Spleen (tissue), 11 donors: ENCODE measurements around the gene FBXO38. TPM values are rescaled to one million over a fixed set of nuclear protein-coding genes. Genes with fewer than 3 reads are reported as not detected.
A peak's percentile ranks its signal among the peaks of the same experiment; 100 is the strongest.
"Not testable (repeated sequence)": the region's sequence is repeated elsewhere in the genome, so short reads cannot be mapped to it uniquely, and the experiment has no call there.

Experiments used
- DNase-seq: peaks from one replicate; pipeline ENCODE4 v3.0.0-alpha.2; 2020
- H3K27ac ChIP-seq, 8 donors: fragments of 200-600 bp; sonication (generic) in 7 of 8; 1 replicate in 4 of 8; 2 replicates in 4 of 8; pipeline versions ENCODE4 v1.5.0 to v1.8.0; 2016 to 2021; ENCODE audit warnings: inconsistent platforms in 4 of 8, mild to moderate bottlenecking in 4 of 8, moderate library complexity in 1 of 8
- H3K27me3 ChIP-seq, 7 donors: fragments of 200-600 bp; sonication (generic) in 6 of 7; replicated peaks in 1 of 7; 1 replicate in 4 of 7; 2 replicates in 3 of 7; pipeline versions ENCODE4 v1.5.0 to v1.8.0; 2016 to 2021; ENCODE audit warnings: inconsistent platforms in 3 of 7, mild to moderate bottlenecking in 1 of 7
- H3K36me3 ChIP-seq, 6 donors: fragments of 200-600 bp; sonication (generic) in 5 of 6; 1 replicate in 4 of 6; 2 replicates in 2 of 6; pipeline versions ENCODE4 v1.5.0 to v1.8.0; 2016 to 2021; ENCODE audit warnings: inconsistent platforms in 2 of 6
- H3K4me1 ChIP-seq, 6 donors: fragments of 200-600 bp; sonication (generic) in 5 of 6; 1 replicate in 3 of 6; 2 replicates in 3 of 6; pipeline versions ENCODE4 v1.5.0 to v1.8.0; 2016 to 2021; ENCODE audit warnings: inconsistent platforms in 3 of 6
- H3K4me3 ChIP-seq, 8 donors: fragments of 200-600 bp; sonication (generic) in 7 of 8; 1 replicate in 4 of 8; 2 replicates in 4 of 8; pipeline versions ENCODE4 v1.5.0 to v1.8.0; 2016 to 2021; ENCODE audit warnings: inconsistent platforms in 4 of 8, mild to moderate bottlenecking in 4 of 8, moderate library complexity in 2 of 8
- H3K9me3 ChIP-seq, 8 donors: fragments of 200-600 bp; sonication (generic) in 7 of 8; 1 replicate in 4 of 8; 2 replicates in 4 of 8; pipeline versions ENCODE4 v1.5.0 to v1.8.0; 2016 to 2021; ENCODE audit warnings: inconsistent platforms in 4 of 8
- POLR2A ChIP-seq, 3 donors: fragments of 450-650 bp; IDR thresholded peaks; one replicate each; pipeline ENCODE4 v1.5.1; 2017; ENCODE audit warnings: antibody characterized with exemption in 3 of 3, mild to moderate bottlenecking in 1 of 3
- POLR2AphosphoS5 ChIP-seq, 3 donors: sonication (generic); formaldehyde crosslinking; IDR thresholded peaks; one replicate each; pipeline ENCODE4 v1.5.1; 2017; ENCODE audit warnings: antibody characterized with exemption in 3 of 3
- WGBS, 5 donors: extraction: QIAGEN DNeasy Blood & Tissue Kit in 3 of 5; methylation state at CpG; one replicate each; pipeline versions ENCODE4 v1.1.5 to v1.1.7; 2013 to 2018; 5-methylcytosine and 5-hydroxymethylcytosine counted together
- intact Hi-C: fragments of 100-400 bp; cut with DNase I; formaldehyde crosslinking; loops from one replicate; pipeline ENCODE4 v1.15.0; 2023; ENCODE audit warnings: low total_unique reads
- polyA plus RNA-seq, 3 donors: library from polyadenylated mRNA; stranded (reverse); fragments of 200-250 nt; gene quantifications; one replicate each; pipeline ENCODE4 v1.2.1, GENCODE V29; 2013
- total RNA-seq, 7 donors: library from RNA; depleted of rRNA in 3 of 7; stranded (reverse); fragments of >200 nt in 3 of 7; fragmentation: NEBNext Ultra II Directional in 4 of 7; extraction: Animal tissue kit (Norgen Biotek cat#: 25700) in 4 of 7; gene quantifications; one replicate each; pipeline versions ENCODE4 v1.1.0 to v1.2.1, GENCODE V29; 2016 to 2021
- TF ChIP-seq, protein P1 (sequence below), 11 experiments: fragments of 200-600 bp in 7 of 11; fragments of 450-650 bp in 4 of 11; sonication (generic) in 4 of 11; IDR thresholded peaks in 8 of 11; conservative IDR thresholded peaks in 3 of 11; 1 replicate in 7 of 11; 2 replicates in 4 of 11; pipeline versions ENCODE4 v1.4.0 to v1.8.0; 2016 to 2021; ENCODE audit warnings: antibody characterized with exemption in 11 of 11, inconsistent platforms in 4 of 11, mild to moderate bottlenecking in 1 of 11
- donor health status: healthy with polysubstance abuse.
- donor health status: DM: no; HTN: no; CAD: no; lungs with moderate emphysema.
- donor health status: DM: no; HTN: no; CAD: no.
- donor health status: Bipolar disorder and iron deficiency.
- donor health status: healthy.
- donor health status: DM: no; HTN: no; CAD: no.
- donor health status: DM: yes; HTN: yes; CAD: no.

The FBXO38 gene
- total and polyA plus RNA-seq, 10 donors: 14.3 to 119 (median 66.3) TPM

DNA sequence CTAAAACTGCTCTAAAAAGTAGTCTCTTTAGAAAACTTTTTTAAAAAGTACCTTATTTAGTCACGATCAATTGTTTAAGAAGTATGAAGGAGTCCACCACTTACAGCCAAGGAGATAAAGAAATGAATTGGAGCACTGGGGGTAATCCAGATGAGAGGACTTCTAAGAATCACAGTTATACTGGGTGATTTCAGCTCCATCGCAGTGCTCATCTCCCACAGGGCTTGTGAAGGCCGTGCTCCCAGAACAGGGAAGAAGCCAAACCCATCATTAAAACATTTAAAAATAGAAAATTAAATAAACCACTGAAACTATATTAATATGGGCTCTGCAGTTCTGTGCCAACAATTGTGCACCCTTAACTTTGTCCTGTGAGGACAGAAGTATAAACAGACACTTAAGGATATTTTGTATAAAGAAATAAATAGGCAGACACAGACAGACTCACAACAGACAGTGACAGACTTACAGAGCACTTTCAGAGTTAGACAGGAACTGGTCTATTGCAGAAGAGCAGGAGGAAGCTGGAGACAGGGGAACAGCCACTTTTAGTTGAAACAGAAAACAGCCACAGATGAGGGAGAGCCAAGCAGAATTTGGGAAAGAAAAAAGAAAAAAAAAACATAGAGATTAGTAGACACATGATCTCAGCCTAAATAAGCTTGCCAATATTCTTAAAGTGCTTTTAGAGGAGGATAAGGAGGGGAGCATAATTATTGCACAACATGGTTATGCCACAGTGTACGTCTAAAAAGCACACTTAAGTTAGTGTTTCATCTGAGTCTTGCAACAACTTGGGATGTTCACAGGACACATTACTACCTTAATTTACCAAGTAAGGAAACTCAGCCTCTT, 81.8 kb downstream of the FBXO38 start:
- DNase-seq: no peak
- Histone ChIP-seq H3K4me3 (no peak overlapping the region), H3K27me3 (no peaks in the 10 kb centered on the region), H3K36me3 (no peaks in the 10 kb centered on the region), H3K4me1 (peaks cover 0 to 9% (median 0%) of the 10 kb centered on the region in 6 donors), H3K27ac (peak overlapping the region in 2 of 8 donors; percentile 29 to 48), H3K9me3 (no peaks in the 10 kb centered on the region)
- TF ChIP-seq, protein P1, sequence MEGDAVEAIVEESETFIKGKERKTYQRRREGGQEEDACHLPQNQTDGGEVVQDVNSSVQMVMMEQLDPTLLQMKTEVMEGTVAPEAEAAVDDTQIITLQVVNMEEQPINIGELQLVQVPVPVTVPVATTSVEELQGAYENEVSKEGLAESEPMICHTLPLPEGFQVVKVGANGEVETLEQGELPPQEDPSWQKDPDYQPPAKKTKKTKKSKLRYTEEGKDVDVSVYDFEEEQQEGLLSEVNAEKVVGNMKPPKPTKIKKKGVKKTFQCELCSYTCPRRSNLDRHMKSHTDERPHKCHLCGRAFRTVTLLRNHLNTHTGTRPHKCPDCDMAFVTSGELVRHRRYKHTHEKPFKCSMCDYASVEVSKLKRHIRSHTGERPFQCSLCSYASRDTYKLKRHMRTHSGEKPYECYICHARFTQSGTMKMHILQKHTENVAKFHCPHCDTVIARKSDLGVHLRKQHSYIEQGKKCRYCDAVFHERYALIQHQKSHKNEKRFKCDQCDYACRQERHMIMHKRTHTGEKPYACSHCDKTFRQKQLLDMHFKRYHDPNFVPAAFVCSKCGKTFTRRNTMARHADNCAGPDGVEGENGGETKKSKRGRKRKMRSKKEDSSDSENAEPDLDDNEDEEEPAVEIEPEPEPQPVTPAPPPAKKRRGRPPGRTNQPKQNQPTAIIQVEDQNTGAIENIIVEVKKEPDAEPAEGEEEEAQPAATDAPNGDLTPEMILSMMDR (IDR thresholded peaks at IDR 0.05 in 8 of 11, conservative IDR thresholded peaks at IDR 0.05 in 3 of 11): no peak
- TF ChIP-seq POLR2AphosphoS5 (IDR thresholded peaks at IDR 0.05): no peak
- no peak for TF ChIP-seq POLR2A (IDR thresholded peaks at IDR 0.05)
- WGBS, 5 donors: 57 to 83% (median 67%) methylated on average over 4 of the region's 4 CpGs
- intact Hi-C loops: no loop called here

DNA sequence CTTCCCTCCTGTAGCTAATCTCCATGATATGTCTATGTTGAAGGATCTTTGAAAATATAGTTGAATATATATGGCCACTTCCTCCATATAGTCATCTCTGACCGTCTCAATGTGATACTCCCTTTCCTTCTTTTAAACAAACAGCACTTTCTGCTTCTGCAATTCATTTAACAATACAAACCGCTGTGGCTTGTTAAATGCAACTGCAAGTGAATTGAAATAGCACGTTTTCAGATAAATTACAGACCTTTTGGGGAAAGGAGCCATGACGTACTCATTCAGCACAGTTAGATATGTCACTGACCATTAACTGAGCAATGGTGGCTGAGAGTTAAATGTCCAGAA, 82.5 kb downstream of the FBXO38 start:
- Histone ChIP-seq H3K9me3 (no peaks in the 10 kb centered on the region), H3K4me3 (no peak overlapping the region), H3K36me3 (no peaks in the 10 kb centered on the region), H3K27me3 (no peaks in the 10 kb centered on the region), H3K4me1 (peaks cover 0 to 9% (median 0%) of the 10 kb centered on the region in 6 donors), H3K27ac (peak overlapping the region in 2 of 8 donors; percentile 29 to 48)
- TF ChIP-seq POLR2AphosphoS5 (IDR thresholded peaks at IDR 0.05): no peak
- no peak for TF ChIP-seq POLR2A (IDR thresholded peaks at IDR 0.05)
- TF ChIP-seq, protein P1 (IDR thresholded peaks at IDR 0.05 in 8 of 11, conservative IDR thresholded peaks at IDR 0.05 in 3 of 11): no peak
- DNase-seq: no peak
- 52 to 71% (median 57%) methylated on average over 4 of the region's 4 CpGs for WGBS, 5 donors
- intact Hi-C loops: no loop called here

DNA sequence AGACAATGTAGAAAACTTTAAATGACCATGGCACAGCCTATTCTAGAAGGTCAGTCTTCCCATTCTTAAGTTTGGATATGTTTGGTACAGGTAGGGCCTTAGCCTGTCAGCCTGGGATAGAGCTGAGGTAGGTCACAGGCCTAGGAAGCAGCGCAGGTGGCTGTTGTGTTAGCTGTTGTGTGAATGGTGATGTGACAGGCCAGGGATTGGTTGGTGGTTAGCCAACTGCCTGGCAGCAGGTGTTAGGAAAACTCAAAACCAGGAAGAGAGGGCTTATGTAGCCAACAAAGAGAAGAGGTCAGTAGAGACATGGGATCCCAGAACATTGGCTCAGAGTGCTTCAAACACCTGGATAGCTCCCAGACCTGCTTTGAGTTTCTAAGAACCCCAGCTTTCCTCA, 84.2 kb downstream of the FBXO38 start:
- no peak for DNase-seq
- WGBS, 5 donors: 81 to 100% (median 90%) methylated on average over 1 of the region's 1 CpG
- Histone ChIP-seq H3K9me3 (no peaks in the 10 kb centered on the region), H3K27me3 (no peaks in the 10 kb centered on the region), H3K4me1 (peaks cover 0 to 9% (median 0%) of the 10 kb centered on the region in 6 donors), H3K4me3 (no peak overlapping the region), H3K36me3 (no peaks in the 10 kb centered on the region), H3K27ac (no peak overlapping the region)
- intact Hi-C loops: no loop called here
- TF ChIP-seq POLR2A (IDR thresholded peaks at IDR 0.05) (no peak), POLR2AphosphoS5 (IDR thresholded peaks at IDR 0.05) (no peak)
- TF ChIP-seq, protein P1 (IDR thresholded peaks at IDR 0.05 in 8 of 11, conservative IDR thresholded peaks at IDR 0.05 in 3 of 11): no peak

DNA sequence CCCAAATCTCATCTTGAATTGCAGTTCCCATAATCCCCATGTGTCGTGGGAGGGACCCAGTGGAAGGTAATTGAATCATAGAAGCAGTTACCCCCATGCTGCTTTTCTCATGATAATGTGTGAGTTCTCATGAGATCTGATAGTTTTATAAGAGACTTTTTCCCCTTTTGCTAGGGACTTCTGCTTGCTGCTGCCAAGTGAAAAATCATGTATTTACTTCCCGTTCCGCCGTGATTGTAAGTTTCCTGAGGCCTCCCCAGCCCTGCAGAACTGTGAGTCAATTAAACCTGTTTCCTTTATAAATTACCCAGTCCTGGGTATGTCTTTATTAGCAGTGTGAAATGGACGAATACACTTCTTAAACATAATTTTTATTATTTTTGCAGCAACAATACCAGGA, 85.0 kb downstream of the FBXO38 start:
- DNase-seq, H3K27ac ChIP-seq, H3K9me3 ChIP-seq, intact Hi-C loops, H3K27me3 ChIP-seq, H3K4me3 ChIP-seq, H3K36me3 ChIP-seq, H3K4me1 ChIP-seq: not testable (repeated sequence)
- WGBS, 5 donors: 58 to 79% (median 68%) methylated on average over 5 of the region's 5 CpGs
